Measurements from ENCODE around the gene RAB24. TPM values are rescaled to one million over a fixed set of nuclear protein-coding genes. Genes with fewer than 3 reads are reported as not detected.
"Not testable (repeated sequence)": the region's sequence is repeated elsewhere in the genome, so short reads cannot be mapped to it uniquely, and the experiment has no call there.

RAB24 gene
- polyA plus RNA-seq, 1 donor, result 23.7 TPM

DNA sequence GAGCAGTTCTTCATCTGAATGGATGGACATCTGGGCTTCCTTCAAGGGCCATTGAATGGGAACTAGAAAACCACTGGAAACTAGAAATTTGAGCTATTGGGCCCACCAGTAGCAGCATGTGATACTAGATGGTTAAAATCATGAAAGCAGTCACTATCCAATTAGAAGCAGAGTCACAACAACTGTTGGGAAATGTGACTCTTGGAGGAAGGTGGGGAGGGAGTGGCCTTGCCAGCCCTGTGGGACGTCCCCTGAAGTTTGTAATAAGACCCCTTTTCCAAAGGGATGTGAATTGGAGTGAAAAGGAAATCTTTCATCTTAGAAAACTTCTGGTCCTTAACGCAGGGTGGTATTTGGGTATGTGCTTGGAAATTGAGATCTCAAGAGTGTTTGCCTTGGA, 5.6 kb downstream of the RAB24 start:
- no peak for DNase-seq

DNA sequence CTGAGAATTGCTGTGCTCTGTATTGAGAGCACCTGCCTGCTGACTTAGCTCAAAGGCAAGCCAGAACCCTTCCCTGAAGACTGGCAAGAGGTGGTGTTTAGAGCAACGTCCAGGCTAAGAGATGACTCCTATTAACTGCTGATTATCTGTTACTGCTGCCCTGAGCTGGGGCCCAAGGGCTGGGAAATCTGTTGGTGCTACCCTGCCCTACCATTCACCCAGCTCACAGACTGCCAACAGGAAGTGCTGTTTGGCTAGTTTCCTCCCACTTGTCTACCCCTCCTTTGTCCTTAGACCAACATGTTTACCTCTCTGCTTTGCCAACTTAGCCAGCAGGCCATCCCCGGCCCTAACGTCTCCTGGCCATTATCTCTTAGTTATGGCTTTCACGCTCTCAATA, 6.9 kb downstream of the RAB24 start:
- no peak for DNase-seq

- DNase-seq, result no peak
Observed at GRCh38 chr5:177295924-177296323, 7.6 kb downstream of the RAB24 start.

DNA sequence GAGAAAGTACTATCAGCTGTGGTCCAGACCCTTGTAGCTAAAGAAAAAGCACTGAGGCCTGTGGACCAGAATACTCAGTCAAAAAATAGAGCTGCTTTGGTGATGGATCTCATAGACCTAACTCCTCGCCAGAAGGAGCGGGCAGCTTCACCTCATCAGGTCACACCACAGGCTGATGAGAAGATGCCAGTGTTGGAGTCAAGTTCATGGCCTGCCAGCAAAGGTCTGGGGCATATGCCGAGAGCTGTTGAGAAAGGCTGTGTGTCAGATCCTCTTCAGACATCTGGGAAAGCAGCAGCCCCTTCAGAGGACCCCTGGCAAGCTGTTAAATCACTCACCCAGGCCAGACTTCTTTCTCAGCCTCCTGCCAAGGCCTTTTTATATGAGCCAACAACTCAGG, 8.9 kb downstream of the RAB24 start:
- DNase-seq, result no peak

DNA sequence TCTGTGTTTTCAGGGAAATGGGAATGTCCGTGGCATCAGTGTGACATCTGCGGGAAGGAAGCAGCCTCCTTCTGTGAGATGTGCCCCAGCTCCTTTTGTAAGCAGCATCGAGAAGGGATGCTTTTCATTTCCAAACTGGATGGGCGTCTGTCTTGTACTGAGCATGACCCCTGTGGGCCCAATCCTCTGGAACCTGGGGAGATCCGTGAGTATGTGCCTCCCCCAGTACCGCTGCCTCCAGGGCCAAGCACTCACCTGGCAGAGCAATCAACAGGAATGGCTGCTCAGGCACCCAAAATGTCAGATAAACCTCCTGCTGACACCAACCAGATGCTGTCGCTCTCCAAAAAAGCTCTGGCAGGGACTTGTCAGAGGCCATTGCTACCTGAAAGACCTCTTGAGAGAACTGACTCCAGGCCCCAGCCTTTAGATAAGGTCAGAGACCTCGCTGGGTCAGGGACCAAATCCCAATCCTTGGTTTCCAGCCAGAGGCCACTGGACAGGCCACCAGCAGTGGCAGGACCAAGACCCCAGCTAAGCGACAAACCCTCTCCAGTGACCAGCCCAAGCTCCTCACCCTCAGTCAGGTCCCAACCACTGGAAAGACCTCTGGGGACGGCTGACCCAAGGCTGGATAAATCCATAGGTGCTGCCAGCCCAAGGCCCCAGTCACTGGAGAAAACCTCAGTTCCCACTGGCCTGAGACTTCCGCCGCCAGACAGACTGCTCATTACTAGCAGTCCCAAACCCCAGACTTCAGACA, 9.5 kb downstream of the RAB24 start:
- DNase-seq, result no peak

GRCh38 chr5:177291735-177292134, 11.8 kb downstream of the RAB24 start:
- DNase-seq, result no peak

- DNase-seq, result no peak
Observed at GRCh38 chr5:177290816-177291596, 12.5 kb downstream of the RAB24 start.

DNA sequence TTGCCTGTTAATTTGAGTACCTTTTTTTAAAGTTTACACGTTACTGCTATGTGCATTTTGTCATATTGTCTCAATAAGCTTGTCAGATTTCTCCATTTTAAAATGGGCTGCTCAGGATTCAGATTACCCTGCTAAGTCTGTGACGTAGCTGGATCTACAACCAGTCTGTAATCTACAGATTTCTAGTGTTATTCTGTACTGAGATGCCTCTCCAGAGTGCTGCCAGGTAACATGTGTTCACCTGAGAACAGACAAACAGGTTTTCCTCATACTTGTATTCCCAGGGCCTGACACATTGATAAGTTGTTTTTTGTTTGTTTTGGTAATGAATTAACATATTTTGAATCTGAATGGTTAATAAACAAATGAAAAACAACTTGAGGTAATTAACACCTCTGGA, 15.3 kb downstream of the RAB24 start:
- DNase-seq, result no peak

DNA sequence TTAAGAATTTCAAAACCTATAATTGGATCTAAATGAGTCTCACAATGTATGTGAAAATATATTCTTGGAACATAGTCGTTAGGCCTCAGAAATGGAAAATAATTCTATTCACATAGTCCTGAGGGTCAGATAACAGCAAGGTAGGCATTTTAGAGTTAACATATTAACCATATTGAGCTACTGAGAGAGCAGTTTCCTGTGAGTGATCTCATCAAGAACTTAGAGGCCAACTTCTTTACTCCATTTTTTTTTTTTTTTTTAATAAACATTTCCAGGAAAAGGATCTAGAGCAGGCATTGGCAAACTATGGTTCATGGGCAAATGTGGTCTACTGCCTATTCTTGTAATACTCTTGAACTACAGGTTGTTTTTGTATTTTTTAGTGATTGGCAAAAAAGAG, 26.6 kb downstream of the RAB24 start:
- DNase-seq, result no peak

DNA sequence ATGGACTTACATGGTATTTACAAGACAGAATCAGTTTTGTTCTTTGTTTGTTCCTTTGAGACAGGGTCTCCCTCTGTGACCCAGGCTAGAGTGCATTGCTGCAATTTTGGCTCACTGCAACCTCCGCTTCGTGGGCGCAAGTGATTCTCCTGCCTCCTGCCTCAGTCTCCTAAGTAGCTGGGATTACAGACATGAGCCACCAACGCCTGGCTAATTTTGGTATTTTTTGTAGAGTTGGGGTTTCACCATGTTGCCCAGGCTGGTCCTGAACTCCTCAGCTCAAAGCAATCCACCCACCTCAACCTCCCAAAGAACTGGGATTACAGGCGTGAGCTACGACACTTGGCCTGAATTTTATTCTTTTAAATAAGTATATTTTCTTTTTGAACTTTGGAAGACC, 27.6 kb downstream of the RAB24 start:
- DNase-seq, result no peak

DNA sequence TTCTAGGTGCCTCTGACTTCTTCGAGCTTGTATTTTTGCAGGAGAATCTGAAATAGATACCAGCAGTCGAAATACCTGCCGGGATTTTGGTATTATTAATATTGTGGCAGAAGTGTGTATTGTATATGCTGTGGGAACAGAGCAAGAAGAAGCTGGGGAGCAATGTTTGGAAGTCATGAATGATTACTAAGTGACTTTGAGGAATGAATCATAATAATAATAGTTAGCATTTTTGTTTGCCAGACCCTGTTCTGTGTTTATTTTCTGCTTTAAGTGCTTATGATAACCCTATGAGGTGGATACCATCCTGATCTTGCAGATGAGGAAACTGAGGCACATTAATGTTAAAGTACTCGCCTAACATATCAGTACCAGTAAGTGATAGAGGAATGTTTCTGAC, 32.4 kb downstream of the RAB24 start:
- DNase-seq, result no peak

DNA sequence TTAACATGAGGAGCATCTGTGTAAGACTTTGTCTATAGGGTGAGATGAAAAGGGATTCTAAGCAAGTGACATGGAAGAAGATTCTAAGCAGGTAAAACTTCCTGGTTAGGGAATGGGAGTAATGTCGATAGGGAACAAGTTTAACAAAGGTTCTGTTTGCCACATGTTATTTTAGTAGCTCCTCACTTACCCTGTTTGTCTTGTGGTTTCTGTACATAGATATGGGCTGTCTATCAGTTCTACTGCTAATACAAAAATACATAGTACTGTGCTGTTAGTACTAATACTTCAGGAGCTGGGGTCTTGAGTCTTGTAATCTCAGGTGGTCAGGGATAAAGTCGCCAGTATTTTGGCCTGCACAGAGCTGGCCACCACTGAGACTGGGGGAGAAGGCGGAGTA, 32.9 kb downstream of the RAB24 start:
- no peak for DNase-seq

GRCh38 chr5:177269976-177270375, 33.5 kb downstream of the RAB24 start:
- no peak for DNase-seq

DNA sequence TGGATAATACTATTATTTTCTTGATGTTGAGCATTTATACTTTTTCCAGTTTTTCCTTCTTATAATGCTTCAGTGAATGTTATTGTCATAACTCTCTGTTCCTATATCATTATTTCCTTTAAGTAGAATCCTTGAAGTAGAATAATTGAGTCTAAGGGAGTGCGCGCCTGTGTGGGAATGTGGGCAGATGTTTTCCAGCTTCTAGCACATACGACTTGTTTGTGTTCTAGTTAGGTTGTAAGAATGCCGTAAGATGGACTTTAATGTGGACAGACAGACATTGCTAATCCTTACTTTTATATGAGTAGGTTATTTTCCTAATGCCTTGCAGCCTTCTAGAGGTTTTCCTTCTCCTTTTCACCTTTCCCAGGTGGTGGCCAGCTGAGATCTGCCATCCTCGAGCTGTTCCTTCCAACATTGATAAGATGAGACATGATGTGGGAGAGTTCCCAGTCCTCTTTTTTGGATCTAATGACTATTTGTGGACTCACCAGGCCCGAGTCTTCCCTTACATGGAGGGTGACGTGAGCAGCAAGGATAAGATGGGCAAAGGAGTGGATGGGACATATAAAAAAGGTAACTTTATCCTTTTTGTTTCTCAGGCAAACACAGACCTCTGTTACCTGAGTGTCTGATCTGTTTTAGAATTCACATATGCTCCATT, 34.2 kb downstream of the RAB24 start:
- no peak for DNase-seq

DNA sequence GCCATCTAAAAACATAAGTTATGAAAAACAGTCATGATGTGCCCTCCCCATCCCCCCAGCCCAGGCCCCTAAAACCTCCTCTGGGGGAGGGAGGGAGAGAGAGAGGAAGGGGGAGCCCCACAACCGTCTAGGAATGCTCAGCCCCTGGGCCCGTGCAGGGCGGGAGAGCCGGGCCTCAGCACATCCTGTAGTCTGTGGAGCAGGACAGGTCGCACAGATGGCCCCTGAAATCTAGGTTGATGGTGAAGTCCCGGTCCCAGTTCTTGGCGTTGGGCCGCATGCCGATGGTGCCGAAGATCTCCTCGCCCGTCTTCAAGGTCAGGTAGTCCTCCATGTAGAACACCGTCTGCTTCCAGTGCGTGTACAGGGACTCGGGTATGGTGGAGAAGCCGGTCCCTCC, 38.1 kb downstream of the RAB24 start:
- no peak for DNase-seq

DNA sequence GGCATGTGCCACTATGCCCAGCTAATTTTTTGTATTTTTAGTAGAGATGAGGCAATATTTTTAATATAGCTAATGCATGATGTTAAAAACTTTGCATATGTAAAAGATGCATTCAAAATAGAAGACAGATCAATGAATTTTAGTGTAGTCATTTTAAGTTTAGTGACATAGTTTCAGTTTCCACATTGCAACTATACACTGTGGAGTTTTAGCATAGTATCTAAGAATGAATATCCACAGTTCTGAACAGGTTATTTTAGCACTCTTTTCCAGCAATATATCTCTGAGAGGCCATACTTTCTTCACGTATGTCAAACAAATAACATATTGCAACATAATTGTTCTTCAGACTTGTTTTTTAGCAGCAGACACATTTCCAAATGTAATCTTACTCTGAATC, 39.3 kb downstream of the RAB24 start:
- DNase-seq, result no peak

GRCh38 chr5:177261510-177261909, 42.0 kb downstream of the RAB24 start:
- DNase-seq, result no peak

- no peak for DNase-seq
Observed at GRCh38 chr5:177260961-177261360, 42.6 kb downstream of the RAB24 start.

- DNase-seq, result not testable (repeated sequence)
Observed at GRCh38 chr5:177258711-177259110, 44.8 kb downstream of the RAB24 start.

GRCh38 chr5:177256296-177256695, 47.2 kb downstream of the RAB24 start:
- no peak for DNase-seq

DNA sequence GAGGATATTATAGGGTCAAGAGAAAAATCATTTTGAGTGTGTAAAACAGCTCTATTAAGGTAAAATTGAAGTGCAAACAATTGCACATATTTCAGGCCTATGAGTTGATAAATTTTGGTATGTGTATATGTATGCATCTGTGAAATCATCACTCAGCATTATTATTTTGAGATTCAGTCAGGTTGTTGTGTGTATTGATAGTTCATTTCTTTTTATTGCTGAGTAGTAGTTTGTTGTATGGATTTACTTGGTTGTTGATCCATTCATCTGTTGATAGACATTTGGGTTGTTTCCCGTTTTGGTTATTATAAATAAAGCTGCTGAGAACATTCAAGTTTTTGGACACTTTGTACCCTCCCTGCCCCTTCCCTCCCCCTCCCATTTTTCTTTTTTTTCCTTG, 50.3 kb downstream of the RAB24 start:
- DNase-seq, result no peak

Measured in left kidney (tissue), 2 donors.